Stimulated activated naive CD8-positive, alpha-beta T cell treated with anti-CD3 and anti-CD28 coated beads, Interleukin-15, Interleukin-2, amounts not matched to agents 100 U/mL and 50 U/mL, for 24 hours (primary cell): ENCODE data around the gene EIF5B.

ENCODE experiments used
- ATAC-seq: fragments of 150-1000 bp; cut with Tn5 transposase; one replicate; pipeline ENCODE4 v1.10.0; 2021
- DNase-seq: peaks from one replicate; pipeline ENCODE4 v3.0.0; 2021

The EIF5B gene

DNA sequence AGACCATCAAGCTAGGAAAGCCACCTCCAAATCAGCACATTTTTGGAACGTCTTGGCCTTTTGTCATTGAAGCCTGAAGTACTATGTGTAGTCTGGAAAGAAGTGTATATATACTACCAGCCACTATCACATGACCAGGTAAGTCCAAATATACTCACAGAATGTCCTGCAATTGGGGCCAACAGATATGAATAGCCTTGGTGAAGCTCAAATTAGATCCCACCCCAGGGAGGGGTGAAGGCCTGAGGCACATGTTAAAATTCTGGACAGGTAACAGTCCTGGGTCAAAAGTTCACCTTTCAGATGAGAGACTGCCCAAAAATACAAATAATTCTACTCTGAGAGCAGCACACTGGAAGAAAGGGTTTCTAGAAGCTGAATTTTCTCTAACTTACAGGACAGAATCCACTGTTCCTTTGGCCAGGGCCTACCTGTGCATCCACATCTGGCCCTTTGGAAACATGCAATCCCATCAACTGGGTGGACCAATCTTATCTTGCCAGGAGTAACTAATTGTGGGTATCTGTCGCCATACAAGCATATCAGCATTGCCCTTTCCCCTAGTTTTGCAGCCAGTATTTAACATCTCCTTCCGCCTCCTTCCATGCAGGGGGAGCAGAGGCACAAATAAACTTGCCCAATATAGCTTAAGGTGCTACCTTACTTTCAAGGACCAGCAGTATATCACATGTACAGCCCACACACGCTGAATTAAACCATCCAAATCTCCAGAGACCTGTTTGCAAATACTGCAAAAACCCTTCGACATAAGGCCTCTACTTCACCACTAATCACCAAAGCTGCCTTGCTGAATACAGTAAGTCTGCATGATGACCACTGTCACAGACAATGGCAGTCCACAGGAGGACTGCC lies 67.8 kb downstream of the EIF5B start:
- DNase-seq: no peak
- no peak for ATAC-seq

DNA sequence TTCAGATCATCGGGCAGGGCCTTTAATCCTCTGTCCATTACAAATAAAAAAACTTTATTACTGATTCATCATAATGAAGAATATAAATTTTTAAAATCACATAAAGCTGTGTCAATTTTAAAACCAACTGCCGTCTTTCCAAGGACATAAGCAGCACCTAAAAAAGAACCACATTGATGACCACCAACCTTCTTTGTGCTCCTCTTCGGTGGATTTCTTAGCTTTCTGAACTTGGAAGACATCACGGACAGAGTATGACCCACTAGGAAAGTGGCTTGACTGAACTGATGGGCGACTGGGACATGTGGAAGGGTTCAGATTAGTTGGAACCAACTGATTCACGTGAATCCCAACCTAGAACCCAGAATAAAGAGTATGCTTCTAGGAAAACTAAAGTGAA lies 68.9 kb downstream of the EIF5B start:
- no peak for ATAC-seq
- DNase-seq: no peak

DNA sequence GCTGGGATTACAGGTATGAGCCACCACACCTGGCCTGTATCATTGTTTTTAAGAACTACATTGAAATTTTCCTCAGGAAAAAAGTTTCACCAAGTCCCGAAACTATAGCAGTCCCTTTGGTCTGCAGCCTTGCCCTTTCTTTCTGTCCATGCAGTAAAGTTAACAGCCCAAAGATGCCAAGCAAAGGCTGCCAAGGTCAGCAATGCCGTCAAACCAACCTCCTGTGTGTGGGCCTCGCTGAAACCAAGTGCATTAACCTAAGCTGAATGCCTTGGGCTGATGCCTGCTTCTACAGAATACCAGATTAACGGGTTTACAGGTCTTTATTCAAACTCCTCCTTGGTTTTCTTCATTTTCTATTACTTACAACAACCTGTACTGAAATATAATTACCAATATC lies 73.1 kb downstream of the EIF5B start:
- DNase-seq: no peak

DNA sequence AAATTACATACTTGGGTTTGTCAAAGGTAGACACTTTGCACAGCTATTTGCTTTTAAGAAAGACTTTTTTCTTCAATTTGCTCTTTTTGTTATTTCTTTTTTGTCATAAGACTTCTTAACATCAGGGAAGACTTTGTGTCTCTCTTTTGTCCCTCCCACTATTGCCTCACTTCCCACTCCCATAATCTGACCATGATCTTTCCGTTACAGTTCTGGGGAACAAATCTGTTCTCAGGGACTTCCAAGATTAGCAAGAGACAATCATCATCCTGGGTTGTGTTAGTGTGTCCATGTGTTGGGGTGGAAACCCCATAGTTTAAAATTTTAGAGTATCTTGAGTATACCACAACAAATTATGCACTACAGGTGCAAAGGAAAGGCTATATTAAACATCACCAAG lies 77.4 kb downstream of the EIF5B start:
- ATAC-seq: no peak
- DNase-seq: no peak

More for the DNA sequence above, 73.1 kb downstream of the EIF5B start:
- no peak for ATAC-seq

DNA sequence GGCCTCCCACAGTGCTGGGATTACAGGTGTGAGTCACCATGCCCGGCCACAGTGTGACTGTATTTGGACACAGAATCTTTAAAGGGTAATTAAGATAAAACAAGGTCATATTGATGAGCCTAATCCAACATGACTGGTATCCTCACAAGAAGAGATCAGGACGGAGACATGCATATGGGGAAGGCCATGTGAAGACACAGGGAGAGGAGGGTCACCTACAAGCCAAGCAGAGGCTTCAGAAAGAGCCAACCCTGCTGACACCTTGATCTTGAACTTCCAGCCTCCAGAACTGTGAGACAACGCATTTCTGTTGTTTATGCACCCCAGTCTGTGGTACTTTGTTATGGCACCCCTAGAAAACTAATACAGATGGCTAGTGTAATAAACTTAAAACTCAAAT lies 80.2 kb downstream of the EIF5B start:
- DNase-seq (no peak), ATAC-seq (no peak)

DNA sequence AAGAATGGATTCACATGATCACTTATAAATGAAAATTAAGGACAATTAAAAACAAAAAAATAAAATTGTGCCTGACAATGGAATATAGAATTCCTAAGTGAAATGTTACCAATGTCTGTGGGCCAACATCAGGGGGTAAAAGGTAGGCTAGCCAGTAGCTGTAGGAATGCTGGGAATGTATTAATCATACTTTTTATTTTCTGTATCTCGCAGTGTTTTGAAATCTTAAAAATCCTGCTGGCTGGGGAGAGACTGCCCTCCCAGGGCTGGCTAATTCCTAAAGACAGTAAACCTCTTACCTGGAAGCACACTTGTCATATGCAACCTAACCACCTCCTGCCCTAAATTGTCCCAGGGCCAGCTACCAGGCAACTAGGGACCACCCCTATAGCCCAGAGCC lies 82.8 kb downstream of the EIF5B start:
- ATAC-seq: no peak
- DNase-seq: no peak

DNA sequence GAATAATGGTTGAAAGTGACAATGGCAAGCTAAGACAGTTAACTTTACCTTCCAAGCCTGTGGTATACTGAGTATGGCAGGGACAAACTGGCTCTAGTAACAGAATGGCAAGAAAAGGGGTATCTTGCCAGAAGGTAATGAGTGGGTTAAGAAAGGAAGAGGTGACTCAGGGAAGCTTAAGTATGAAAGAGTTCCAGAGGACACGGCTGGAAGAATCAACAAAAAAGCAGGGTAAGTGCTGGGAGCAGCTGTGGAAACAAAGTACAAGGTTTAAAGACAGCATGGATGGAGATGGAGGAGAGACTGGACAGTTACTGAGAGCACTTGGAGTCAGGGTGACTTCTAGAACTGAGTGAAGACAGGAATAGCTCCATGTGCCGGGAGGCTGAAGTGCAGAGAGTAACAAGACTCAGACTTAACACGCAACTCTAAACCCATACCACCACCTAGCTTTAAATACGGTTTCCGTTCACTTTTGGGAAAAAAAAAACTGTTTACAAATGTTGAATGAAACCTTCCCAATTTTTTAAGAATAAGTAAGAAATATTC lies 83.6 kb downstream of the EIF5B start:
- DNase-seq (no peak), ATAC-seq (no peak)

DNA sequence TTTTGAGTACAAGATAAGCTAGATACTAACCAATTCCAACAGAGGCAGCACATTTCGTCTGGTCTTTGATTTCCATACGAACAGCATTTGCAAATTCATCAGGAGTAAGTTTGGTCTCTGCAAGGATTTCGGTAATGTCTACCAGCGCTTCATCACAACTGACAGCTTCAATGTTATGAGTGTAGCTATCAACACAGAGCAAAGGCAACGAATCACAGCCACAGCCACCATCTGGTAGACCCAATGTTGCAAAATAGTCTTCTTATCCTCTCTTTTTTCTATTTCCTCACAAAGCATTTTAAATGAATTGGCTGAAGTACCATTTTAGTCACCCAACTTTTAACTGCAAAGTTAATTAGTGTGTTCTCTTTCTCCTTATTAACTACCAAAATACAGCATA lies 84.3 kb downstream of the EIF5B start:
- ATAC-seq: no peak
- DNase-seq: no peak

DNA sequence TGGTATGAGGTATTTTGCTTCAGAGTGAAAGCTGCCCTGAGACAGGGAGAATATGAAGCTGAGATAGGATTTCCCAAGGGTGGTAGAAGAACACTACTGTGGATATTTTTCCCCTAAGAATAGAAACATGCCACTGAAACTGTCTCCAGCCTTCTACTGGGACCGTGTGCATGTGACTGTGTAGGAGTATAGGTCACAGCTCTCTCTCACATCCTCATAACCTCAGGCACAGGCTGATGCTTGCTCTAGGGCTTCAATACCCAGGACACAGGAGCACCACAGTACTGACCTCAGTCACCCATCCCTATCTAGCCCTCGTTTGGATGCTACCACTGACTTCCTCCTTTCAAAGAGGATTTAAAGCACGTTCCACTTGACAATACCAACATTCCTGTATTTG lies 85.4 kb downstream of the EIF5B start:
- ATAC-seq: no peak
- no peak for DNase-seq

DNA sequence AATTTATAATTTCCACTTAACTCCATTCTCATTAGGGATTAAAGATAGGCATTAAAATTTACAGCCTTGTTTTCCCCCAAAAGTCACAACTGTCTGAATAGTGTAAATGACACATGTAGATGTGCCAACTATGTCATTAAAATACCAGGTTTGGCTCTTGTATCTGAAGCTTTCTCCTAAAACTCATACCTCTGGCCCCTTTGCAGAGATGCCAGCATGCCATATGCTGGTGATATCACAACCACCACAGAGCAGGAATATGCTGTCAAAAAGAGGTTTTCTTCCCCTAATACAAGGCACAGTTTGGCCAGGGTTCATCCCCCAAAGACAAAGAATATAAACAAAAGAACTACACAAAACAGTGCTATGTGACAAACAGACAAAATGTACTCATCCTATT lies 87.2 kb downstream of the EIF5B start:
- DNase-seq (no peak), ATAC-seq (no peak)

DNA sequence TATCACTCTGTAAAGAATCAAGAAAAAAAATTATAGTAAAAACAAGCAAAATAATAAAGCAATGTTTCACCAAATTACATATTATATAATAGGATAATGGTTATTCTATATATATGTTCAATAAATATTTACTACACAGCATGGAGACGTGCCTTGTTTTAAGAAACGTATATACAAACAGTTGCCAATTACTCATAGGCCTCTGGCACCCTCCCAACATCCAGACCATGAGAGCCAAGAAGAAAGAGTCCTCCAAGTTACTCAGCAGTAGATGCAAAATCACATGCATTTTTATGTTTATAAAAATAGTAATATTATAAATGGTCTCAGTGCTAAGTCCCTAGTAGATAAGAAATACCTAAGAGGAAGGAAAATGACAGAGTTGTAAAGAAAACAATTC lies 87.8 kb downstream of the EIF5B start:
- ATAC-seq (no peak), DNase-seq (no peak)

DNA sequence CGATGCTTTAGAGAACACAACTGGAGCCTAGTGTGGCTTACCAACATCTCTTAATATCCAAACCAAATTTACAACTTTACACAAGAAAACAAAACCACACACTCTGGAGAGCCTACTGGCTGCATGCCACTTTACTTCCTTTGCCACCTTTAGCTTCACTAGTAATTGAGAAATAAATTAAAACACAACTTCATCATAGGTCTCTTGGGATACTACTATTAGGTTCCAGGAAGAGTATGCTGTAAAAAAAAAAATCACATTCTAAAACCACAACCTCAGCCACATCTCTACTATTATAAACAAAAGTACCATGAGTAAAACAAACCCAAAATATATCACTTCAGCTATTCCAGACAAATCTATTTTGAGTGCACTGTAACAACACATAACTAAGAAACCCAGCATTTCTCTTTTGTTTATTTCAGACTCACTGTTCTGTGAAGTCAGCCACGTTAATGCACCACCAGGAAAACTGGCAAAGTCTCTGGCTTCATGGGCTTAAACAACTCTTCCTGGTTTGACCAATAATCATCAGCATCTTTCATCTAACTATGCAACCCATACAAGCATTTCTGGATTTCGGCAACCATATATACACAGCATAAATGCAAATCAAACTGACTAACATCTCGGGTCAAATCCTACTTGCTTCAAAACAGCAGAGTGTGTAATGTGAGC lies 93.6 kb downstream of the EIF5B start:
- ATAC-seq (no peak), DNase-seq (no peak)

DNA sequence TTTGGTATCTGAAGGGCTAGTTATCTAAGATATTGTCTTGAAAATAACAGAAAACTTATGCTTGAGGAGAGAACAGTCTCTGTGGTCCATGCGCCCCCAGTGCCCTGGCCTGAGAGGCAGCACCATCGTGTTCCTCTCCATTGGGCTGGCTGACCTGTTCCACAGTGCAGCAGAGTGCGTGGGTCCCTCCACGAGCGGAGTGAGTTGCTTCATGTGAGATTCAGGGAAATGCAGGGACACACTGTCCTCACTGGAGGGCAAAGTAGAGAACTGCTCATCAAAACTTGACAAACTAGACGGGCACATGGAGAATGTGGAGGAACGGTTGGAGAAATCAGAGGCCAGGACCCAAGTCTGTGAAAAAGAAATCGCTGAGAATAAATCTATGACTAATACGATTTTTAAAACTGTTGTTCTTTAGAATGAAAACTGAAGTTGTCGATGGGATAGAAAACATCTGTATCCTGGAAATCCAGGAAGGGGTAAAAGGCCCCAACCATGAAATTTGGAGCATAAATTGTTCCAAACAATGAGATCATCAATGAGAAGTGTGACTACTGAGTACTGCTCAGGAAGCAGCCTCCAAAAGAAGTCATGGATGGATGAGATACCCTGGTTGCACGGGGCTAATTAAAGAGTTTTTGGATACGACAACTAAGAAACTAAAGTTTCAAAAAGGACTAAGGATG lies 94.5 kb downstream of the EIF5B start:
- ATAC-seq: no peak
- DNase-seq: no peak

DNA sequence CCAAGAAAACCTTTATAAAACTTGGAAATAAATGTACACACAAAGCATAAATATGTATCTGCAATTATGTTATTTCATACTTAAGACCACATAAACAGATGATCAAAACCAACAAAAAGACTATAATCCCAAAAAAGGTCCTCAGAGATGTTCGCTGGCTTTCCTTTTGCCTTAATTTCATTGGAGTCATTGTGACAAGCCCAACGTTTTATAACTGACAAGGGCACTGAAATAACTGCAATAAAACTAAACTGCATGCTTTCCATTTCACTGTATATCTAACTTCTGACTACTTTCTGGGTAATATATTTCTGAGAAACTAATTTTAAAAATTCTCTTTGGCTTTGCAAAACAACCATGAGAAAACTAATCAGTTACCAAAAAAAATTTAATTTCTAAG lies 96.2 kb downstream of the EIF5B start:
- DNase-seq (no peak), ATAC-seq (no peak)

DNA sequence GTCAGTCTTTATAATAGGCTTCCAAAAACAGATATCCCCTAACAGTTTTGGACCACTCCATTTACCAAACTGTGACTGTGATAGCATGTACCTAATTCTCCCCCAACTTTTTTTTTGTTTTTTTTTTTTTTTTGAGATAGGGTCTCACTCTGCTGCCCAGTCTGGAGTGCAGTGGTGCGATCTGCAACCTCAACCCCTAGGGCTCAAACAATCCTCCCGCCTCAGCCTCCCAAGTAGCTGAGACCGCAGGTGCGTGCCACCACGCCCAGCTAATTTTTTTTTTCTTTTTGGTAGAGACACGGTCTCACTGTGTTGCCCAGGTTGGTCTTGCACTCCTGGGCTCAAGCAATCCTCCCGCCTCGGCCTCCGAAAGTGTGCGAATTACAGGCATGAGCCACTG lies 99.7 kb downstream of the EIF5B start:
- ATAC-seq: no peak
- DNase-seq: no peak

DNA sequence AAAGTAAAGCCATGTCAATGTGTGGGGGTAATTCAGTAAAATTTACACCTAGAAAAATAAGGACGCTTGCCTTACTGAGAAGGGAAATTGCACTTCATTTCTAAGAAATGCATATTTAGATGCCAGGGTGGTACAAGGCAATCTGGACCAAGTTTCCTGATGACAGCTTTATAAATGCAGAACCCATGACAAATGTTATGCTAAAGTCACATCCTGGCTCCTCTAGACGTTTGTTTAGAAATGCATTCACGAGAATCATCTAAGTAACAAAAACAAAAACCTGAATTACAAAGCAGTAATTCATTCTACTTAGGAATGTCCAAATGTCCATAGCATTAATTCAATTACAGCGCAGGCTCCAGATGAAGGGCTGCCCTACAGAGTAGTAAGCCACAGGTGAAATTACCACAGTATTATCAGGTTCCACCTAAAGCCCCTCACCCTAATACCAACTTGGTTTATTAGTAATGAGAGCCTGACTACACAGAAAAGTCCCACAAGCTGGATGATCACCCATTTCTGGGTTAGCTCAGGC lies 102.8 kb downstream of the EIF5B start:
- DNase-seq (no peak), ATAC-seq (no peak)

DNA sequence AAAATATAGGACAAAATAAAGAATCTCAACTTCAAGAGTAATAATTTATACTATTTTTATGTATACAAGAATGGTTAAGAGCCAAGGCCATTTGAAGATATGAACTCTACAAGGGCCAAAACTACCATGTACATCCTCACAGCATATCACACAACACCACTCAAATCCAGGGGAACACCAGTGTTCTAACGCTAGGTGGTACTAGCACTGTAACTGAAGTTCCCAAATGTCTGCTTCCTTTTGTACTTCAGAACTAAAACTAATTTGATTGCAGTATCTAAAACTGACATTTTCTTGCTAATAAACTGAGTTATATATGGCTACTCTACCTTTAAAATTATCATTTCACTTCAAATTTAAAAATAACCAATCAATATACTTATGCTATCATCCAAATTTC lies 105.6 kb downstream of the EIF5B start:
- DNase-seq (no peak), ATAC-seq (no peak)

DNA sequence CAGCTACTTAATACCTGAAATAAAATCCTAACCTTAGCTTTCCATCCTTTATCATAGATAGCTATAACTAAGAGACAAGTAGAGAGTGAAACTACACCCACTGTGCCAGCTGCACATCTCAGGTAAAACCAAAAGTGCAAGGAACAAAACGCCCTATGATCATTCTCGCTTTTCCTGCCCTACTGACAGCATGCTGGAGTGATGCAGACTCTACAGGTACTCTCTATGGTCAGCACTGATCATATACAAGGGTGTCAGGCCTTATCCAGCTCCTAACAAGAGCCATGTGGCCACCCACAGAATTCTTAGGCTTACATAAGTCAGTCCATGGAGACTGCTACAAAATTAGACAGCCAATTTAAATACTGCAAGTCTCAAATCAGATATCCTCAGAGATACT lies 107.0 kb downstream of the EIF5B start:
- no peak for DNase-seq
- peak; percentile 40 for ATAC-seq

DNA sequence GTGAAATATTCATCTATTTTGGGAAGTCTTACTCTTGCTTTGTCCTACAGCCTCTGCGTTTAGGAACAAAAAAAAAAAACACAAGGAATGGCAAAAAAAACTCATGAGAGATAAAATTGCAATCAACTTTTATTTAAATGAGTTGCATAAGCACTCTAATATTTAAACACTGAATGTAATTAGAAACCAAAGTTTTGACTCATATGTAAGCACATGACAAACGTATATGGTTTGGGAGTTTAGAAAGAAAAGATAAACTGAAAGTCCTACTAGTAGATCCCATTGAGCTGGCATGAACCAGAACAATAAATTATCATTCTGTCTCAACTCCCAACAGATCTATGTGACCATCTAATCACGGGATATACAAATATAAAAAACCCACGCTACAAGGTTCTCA lies 107.9 kb downstream of the EIF5B start:
- ATAC-seq (no peak), DNase-seq (no peak)

DNA sequence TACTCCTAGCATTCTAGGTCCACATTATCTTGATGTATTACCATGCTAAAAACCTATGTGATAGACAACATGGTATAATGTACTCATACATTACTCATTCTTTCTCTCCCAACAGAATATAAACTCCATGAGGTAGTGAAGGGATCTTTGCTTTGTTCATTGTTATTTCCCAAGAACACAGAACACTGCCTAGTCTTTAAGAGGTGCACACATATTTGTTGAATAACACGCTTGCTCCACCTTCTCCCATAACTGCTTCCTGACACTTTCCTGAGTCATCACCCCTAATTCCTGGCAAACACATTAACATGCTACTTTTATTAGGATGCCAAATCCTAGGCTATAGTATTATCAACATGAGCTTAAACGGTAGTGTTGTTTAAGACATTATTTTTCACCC lies 111.4 kb downstream of the EIF5B start:
- peak; percentile 23 for ATAC-seq
- no peak for DNase-seq

DNA sequence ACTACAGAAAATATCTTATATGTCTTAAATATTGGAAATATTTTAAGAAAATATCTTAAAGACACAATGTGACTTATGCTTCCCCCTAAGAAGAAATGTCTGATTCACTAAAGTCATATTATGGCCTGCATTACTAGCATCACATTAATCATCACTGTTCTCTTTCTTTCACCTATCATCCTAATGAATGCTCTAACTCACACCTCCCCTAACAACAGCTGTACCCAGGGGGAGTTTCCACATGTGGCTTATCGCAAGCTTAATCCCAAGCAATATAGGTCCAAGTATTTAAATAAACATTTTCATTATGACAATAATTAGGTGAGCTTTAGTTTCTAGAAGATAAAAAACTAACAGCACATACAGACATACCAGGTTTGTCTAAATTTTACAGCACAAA lies 113.0 kb downstream of the EIF5B start:
- ATAC-seq: no peak
- DNase-seq: no peak
